ENCODE measurements around the gene RBL1. TPM values are rescaled to one million over a fixed set of nuclear protein-coding genes. Genes with fewer than 3 reads are reported as not detected.
A peak's percentile ranks its signal among the peaks of the same experiment; 100 is the strongest.

Gene RBL1
- total and polyA plus RNA-seq, 4 experiments from 2014 or later = 7.0 to 39.6 (median 23.3) TPM

DNA sequence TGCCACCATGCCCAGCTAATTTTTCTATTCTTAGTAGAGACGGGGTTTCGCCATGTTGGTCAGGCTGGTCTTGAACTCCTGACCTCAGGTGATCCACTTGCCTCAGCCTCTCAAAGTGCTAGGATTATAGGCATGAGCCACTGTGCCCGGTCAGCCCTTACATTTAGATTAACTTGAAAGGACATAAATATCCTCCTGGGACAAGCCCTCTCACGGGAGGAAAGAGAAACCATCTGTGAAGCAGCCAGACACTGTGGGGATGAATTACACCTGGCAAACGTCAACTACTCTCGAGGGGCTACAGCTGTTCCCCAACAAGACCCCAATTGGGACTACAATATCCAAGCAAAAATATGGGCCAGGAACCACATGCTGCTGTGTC, 111.5 kb downstream of the RBL1 start:
- Mint-ChIP-seq H3K9me3 (peaks cover 0 to 8% (median 2%) of the 10 kb centered on the region in 8 donors), H3K27me3 (no peaks in the 10 kb centered on the region), H3K4me1 (peaks cover 14 to 18% (median 16%) of the 10 kb centered on the region in 4 donors), H3K4me3 (no peak overlapping the region), H3K36me3 (peaks cover 0 to 12% of the 10 kb centered on the region in 2 donors), H3K27ac (peak overlapping the region in 2 of 7 donors; percentile 41 to 48)
- POLR2A ChIA-PET (ENCODE audit: partially characterized antibody) = interaction anchor here (0.8 to 1.0 kb wide), 2 partner anchors 9 to 11 kb away, joined by 3 read pairs; no protein-coding TSS in a partner anchor
- no peak overlapping the region for H3K27ac ChIP-seq (ENCODE audit: low read depth, low read length)
- H3K36me3 ChIP-seq (ENCODE audit: insufficient read depth, low read length) = no peaks in the 10 kb centered on the region
- no peaks in the 10 kb centered on the region for H3K9me3 ChIP-seq (ENCODE audit: control insufficient read depth in 1 of 2, low read length in 2 of 2)
- CTCF ChIA-PET (ENCODE audit: partially characterized antibody) = interaction anchor here (1.2 to 2.8 kb wide), 2 partner anchors 62 to 98 kb away, joined by 3 to 13 read pairs; no protein-coding TSS in a partner anchor
- H3K27me3 ChIP-seq (ENCODE audit: insufficient read depth, low read length) = no peaks in the 10 kb centered on the region
- peaks cover 19% of the 10 kb centered on the region for H3K4me1 ChIP-seq (ENCODE audit: insufficient read depth, low read length)
- intact Hi-C loops (cut with micrococcal nuclease) = no loop called here
- DNase-seq = no peak
- no peak overlapping the region for H3K4me3 ChIP-seq (ENCODE audit: low read length in 2 of 2)

DNA sequence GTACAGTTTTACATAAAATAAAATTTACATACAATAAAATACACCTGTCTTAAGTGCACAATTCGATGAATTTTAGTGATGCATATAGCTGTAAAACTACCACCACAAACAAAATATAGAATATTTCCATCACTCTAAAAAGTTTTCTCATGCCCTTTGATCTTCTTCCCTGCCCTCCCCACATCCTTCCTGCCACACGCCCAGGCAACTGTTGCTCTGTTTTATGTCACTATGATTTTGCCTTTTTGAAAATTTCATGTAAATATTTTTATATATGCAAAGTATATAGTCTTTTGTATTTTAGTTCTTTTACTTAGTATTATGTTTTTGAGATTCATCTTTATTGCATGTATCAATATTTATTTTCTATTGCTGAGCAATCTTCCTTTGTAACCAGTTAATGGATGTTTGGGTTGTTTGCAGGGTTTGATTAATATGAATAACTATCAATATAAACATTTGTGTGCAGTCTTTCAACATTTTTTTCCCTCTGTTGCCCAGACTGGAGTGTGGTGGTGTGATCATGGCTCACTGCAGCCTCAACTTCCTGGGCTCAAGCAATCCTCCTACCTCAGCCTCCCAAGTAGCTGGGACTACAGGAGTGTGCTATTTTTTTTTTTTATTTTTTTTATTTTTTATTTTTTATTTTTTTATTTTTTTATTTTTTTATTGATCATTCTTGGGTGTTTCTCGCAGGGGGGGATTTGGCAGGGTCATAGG, 120.5 kb downstream of the RBL1 start:
- no peaks in the 10 kb centered on the region for H3K9me3 Mint-ChIP-seq
- peak overlapping the region; percentile 21 for H3K27ac ChIP-seq (ENCODE audit: low read depth, low read length)
- no peaks in the 10 kb centered on the region for H3K9me3 ChIP-seq (ENCODE audit: control insufficient read depth in 1 of 2, low read length in 2 of 2)
- CTCF ChIA-PET (ENCODE audit: partially characterized antibody) = interaction anchor here (0.8 to 2.1 kb wide), 17 partner anchors 9 to 106 kb away, joined by 3 to 9 read pairs (median 4); no protein-coding TSS in a partner anchor
- H3K4me3 ChIP-seq (ENCODE audit: low read length in 2 of 2) = no peak overlapping the region
- peaks cover 0 to 5% of the 10 kb centered on the region in 2 donors for H3K36me3 Mint-ChIP-seq
- H3K27ac Mint-ChIP-seq = peak overlapping the region; percentile 77 to 96 (median 89)
- peak; percentile 82 to 88 (median 84) for DNase-seq
- POLR2A ChIA-PET (ENCODE audit: partially characterized antibody) = interaction anchor here (0.7 to 4.2 kb wide), 20 partner anchors 9 to 221 kb away, joined by 3 to 77 read pairs (median 6); partner anchors contain the start of gene RBL1
- H3K36me3 ChIP-seq (ENCODE audit: insufficient read depth, low read length) = no peaks in the 10 kb centered on the region
- peaks cover 55% of the 10 kb centered on the region for H3K4me1 ChIP-seq (ENCODE audit: insufficient read depth, low read length)
- intact Hi-C loops (cut with micrococcal nuclease) = loop anchor here (1.0 kb wide), 2 partner anchors 24 to 45 kb away; partner anchors contain the start of gene SAMHD1
- no peaks in the 10 kb centered on the region for H3K27me3 ChIP-seq (ENCODE audit: insufficient read depth, low read length)
- peaks cover 21 to 50% (median 37%) of the 10 kb centered on the region in 4 donors for H3K4me1 Mint-ChIP-seq
- H3K27me3 Mint-ChIP-seq = no peaks in the 10 kb centered on the region
- H3K4me3 Mint-ChIP-seq = peak overlapping the region; percentile 48 to 79 (median 66)

DNA sequence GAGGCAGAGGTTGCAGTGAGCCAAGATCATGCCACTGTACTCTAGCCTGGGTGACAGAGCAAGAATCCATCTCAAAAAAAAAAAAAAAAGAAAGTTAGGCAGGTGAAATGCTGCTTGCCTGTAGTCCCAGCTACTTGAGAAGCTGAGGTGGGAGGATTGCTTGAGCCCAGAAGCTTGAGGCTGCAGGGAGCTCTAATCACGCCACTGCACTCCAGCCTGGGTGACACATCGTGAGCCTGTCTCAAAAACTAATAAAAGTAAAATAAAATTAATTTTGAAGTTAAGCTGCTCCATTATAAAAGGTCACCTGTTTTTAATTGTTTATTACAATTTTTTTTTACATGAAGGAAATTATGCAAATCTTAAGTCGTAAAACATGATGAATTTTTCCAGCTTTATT, 121.1 kb downstream of the RBL1 start:
- H3K4me1 ChIP-seq (ENCODE audit: insufficient read depth, low read length) = peaks cover 61% of the 10 kb centered on the region
- peak in 2 of 5 donors; percentile 37 to 57 for DNase-seq
- intact Hi-C loops (cut with micrococcal nuclease) = loop anchor here (1.0 kb wide), 2 partner anchors 23 to 44 kb away; partner anchors contain the start of gene SAMHD1
- Mint-ChIP-seq H3K27me3 (no peaks in the 10 kb centered on the region), H3K36me3 (peaks cover 3 to 5% of the 10 kb centered on the region in 2 donors), H3K4me3 (peak overlapping the region in 7 of 8 donors; percentile 8 to 79 (median 31)), H3K9me3 (no peaks in the 10 kb centered on the region), H3K27ac (peak overlapping the region; percentile 77 to 96 (median 89)), H3K4me1 (peaks cover 27 to 56% (median 43%) of the 10 kb centered on the region in 4 donors)
- H3K4me3 ChIP-seq (ENCODE audit: low read length in 2 of 2) = peak overlapping the region in 1 of 2 donors; percentile 8
- CTCF ChIA-PET (ENCODE audit: partially characterized antibody) = interaction anchor here (0.8 to 2.1 kb wide), 17 partner anchors 9 to 107 kb away, joined by 3 to 9 read pairs (median 4); no protein-coding TSS in a partner anchor
- no peaks in the 10 kb centered on the region for H3K36me3 ChIP-seq (ENCODE audit: insufficient read depth, low read length)
- H3K9me3 ChIP-seq (ENCODE audit: control insufficient read depth in 1 of 2, low read length in 2 of 2) = no peaks in the 10 kb centered on the region
- POLR2A ChIA-PET (ENCODE audit: partially characterized antibody) = interaction anchor here (0.8 to 4.2 kb wide), 19 partner anchors 9 to 121 kb away, joined by 3 to 77 read pairs (median 6); partner anchors contain the start of gene RBL1
- no peaks in the 10 kb centered on the region for H3K27me3 ChIP-seq (ENCODE audit: insufficient read depth, low read length)
- peak overlapping the region; percentile 21 for H3K27ac ChIP-seq (ENCODE audit: low read depth, low read length)

DNA sequence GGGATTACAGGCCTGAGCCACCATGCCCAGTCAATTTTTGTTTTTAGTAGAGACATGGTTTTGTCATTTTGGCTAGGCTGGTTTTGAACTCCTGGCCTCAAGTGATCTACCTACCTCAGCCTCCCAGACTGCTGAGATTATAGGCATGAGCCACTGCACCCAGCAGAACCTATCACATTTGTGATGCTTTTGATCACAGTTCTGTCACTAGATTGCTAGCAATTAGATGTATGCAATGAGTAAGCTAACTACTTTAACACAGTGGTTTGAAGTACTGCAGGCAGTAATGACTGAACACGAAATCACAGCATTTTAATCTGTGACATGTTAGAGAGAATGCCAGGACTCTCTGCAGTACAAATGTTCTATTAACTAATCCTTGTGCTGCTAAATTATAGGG, 124.7 kb downstream of the RBL1 start:
- H3K27ac Mint-ChIP-seq = peak overlapping the region; percentile 77 to 98 (median 94)
- peaks cover 5 to 6% of the 10 kb centered on the region in 2 donors for H3K36me3 Mint-ChIP-seq
- Histone ChIP-seq H3K4me1 (ENCODE audit: insufficient read depth, low read length) (peaks cover 83% of the 10 kb centered on the region), H3K9me3 (ENCODE audit: control insufficient read depth in 1 of 2, low read length in 2 of 2) (no peaks in the 10 kb centered on the region), H3K27ac (ENCODE audit: low read depth, low read length) (peak overlapping the region; percentile 26), H3K36me3 (ENCODE audit: insufficient read depth, low read length) (no peaks in the 10 kb centered on the region), H3K4me3 (ENCODE audit: low read length in 2 of 2) (no peak overlapping the region), H3K27me3 (ENCODE audit: insufficient read depth, low read length) (no peaks in the 10 kb centered on the region)
- no peaks in the 10 kb centered on the region for H3K27me3 Mint-ChIP-seq
- no peaks in the 10 kb centered on the region for H3K9me3 Mint-ChIP-seq
- CTCF ChIA-PET (ENCODE audit: partially characterized antibody) = interaction anchor here (1.7 to 3.1 kb wide), 2 partner anchors 16 to 38 kb away, joined by 10 to 13 read pairs; no protein-coding TSS in a partner anchor
- DNase-seq = no peak
- H3K4me3 Mint-ChIP-seq = peak overlapping the region in 6 of 8 donors; percentile 43 to 84 (median 60)
- POLR2A ChIA-PET (ENCODE audit: partially characterized antibody) = no interaction called here
- peaks cover 47 to 85% (median 68%) of the 10 kb centered on the region in 4 donors for H3K4me1 Mint-ChIP-seq
- intact Hi-C loops (cut with micrococcal nuclease) = no loop called here

DNA sequence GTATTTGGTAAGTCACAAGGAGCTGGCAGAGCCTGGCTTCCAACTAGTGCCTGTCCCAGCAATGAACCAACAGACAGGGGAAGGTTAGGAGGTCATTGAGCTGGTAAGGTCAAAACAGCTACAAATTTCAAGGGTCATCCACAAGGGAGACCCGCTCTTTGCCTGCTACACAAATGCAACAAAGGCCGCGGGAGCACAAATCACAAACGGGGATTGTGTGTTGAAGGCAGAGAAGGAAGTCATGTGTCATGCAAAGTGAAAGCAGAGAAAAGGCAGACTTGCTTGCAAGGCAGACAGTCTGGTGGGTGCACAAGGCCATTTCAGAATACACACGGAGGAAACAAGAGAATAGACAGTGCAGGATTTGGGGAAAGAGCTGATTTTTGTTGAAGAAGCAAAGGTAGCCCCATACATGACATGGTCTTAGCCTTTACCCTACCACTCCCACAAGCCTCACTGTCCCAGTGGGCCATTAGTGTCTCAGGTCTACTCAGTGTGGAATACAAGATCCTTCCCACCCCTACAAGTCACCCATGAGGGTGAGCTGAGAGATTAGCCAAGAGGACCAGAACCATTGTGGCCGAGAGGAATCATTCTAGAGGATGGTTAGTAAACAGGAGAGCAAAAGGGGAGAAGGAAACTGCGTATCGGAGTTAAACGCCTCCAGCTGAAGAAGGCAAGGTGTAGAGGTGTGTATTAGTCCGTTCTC, 126.2 kb downstream of the RBL1 start:
- Histone ChIP-seq H3K4me3 (ENCODE audit: low read length in 2 of 2) (peak overlapping the region in 1 of 2 donors; percentile 51), H3K4me1 (ENCODE audit: insufficient read depth, low read length) (peaks cover 77% of the 10 kb centered on the region)
- intact Hi-C loops (cut with micrococcal nuclease) = no loop called here

DNA sequence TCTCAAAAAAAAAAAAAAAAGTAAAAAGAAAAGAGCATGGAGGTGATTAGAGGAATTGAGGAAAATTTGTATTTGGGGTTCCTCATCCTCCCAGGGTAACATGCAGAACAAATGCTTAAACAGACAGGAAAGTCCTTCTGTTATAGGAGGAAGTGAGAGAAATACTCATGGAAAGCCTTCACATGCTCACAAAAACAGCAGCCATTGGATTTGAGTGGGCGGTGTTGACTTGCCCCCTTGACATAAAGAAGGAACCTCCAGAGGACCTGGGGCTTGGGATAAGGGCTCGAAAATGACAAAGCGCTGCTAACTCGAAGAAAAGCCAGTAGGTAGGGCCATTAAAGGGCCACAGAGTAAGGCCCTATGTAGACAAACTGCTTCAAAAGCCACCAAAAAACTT, 126.7 kb downstream of the RBL1 start:
- CTCF ChIA-PET (ENCODE audit: partially characterized antibody) = interaction anchor here (0.5 to 3.1 kb wide), 6 partner anchors 12 to 112 kb away, joined by 3 to 13 read pairs (median 6); no protein-coding TSS in a partner anchor
- peaks cover 71% of the 10 kb centered on the region for H3K4me1 ChIP-seq (ENCODE audit: insufficient read depth, low read length)

More for the DNA sequence above, 126.2 kb downstream of the RBL1 start:
- no peaks in the 10 kb centered on the region for H3K36me3 ChIP-seq (ENCODE audit: insufficient read depth, low read length)
- H3K27me3 Mint-ChIP-seq = no peaks in the 10 kb centered on the region
- H3K4me3 Mint-ChIP-seq = peak overlapping the region; percentile 4 to 91 (median 80)
- H3K27me3 ChIP-seq (ENCODE audit: insufficient read depth, low read length) = no peaks in the 10 kb centered on the region
- CTCF ChIA-PET (ENCODE audit: partially characterized antibody) = interaction anchor here (0.5 to 3.1 kb wide), 7 partner anchors 11 to 112 kb away, joined by 3 to 13 read pairs (median 6); no protein-coding TSS in a partner anchor
- DNase-seq = peak in 4 of 5 donors; percentile 39 to 48 (median 45)
- H3K4me1 Mint-ChIP-seq = peaks cover 45 to 74% (median 64%) of the 10 kb centered on the region in 4 donors
- no peaks in the 10 kb centered on the region for H3K9me3 ChIP-seq (ENCODE audit: control insufficient read depth in 1 of 2, low read length in 2 of 2)
- peak overlapping the region; percentile 36 for H3K27ac ChIP-seq (ENCODE audit: low read depth, low read length)
- no peaks in the 10 kb centered on the region for H3K9me3 Mint-ChIP-seq
- POLR2A ChIA-PET (ENCODE audit: partially characterized antibody) = interaction anchor here (0.6 to 2.0 kb wide), 14 partner anchors 11 to 126 kb away, joined by 3 to 17 read pairs (median 4); partner anchors contain the start of gene RBL1
- H3K27ac Mint-ChIP-seq = peak overlapping the region; percentile 77 to 98 (median 95)
- peaks cover 3 to 6% of the 10 kb centered on the region in 2 donors for H3K36me3 Mint-ChIP-seq

More for the DNA sequence above, 126.7 kb downstream of the RBL1 start:
- Histone ChIP-seq H3K27ac (ENCODE audit: low read depth, low read length) (peak overlapping the region; percentile 36), H3K4me3 (ENCODE audit: low read length in 2 of 2) (peak overlapping the region in 1 of 2 donors; percentile 51), H3K9me3 (ENCODE audit: control insufficient read depth in 1 of 2, low read length in 2 of 2) (no peaks in the 10 kb centered on the region), H3K36me3 (ENCODE audit: insufficient read depth, low read length) (no peaks in the 10 kb centered on the region), H3K27me3 (ENCODE audit: insufficient read depth, low read length) (no peaks in the 10 kb centered on the region)
- intact Hi-C loops (cut with micrococcal nuclease) = no loop called here
- peaks cover 45 to 70% (median 62%) of the 10 kb centered on the region in 4 donors for H3K4me1 Mint-ChIP-seq
- H3K27me3 Mint-ChIP-seq = no peaks in the 10 kb centered on the region
- H3K36me3 Mint-ChIP-seq = peaks cover 3 to 6% of the 10 kb centered on the region in 2 donors
- DNase-seq = no peak
- H3K27ac Mint-ChIP-seq = peak overlapping the region; percentile 77 to 98 (median 95)
- POLR2A ChIA-PET (ENCODE audit: partially characterized antibody) = interaction anchor here (0.9 to 2.0 kb wide), 13 partner anchors 10 to 126 kb away, joined by 3 to 17 read pairs (median 5); partner anchors contain the start of gene RBL1
- H3K9me3 Mint-ChIP-seq = no peaks in the 10 kb centered on the region
- H3K4me3 Mint-ChIP-seq = peak overlapping the region in 7 of 8 donors; percentile 59 to 91 (median 80)

Data from CD4-positive, alpha-beta memory T cell (primary cell).